ENCODE data around the gene MRPL50. TPM values are rescaled to one million over a fixed set of nuclear protein-coding genes. Genes with fewer than 3 reads are reported as not detected.

Gene MRPL50
- total and polyA plus RNA-seq, 2 experiments from 2014 or later: 25.5 to 59.0 TPM

GRCh38 chr9:101432740-101433139 lies 34.3 kb upstream of the MRPL50 start:
- Mint-ChIP-seq H3K9me3 (no peaks in the 10 kb centered on the region), H3K27me3 (ENCODE audit: insufficient read depth, low read depth, poor library complexity) (peaks cover 3% of the 10 kb centered on the region), H3K27ac (no peak overlapping the region), H3K4me1 (no peaks in the 10 kb centered on the region), H3K36me3 (ENCODE audit: low read depth) (no peaks in the 10 kb centered on the region), H3K4me3 (no peak overlapping the region)
- Histone ChIP-seq H3F3A (replicated peaks; ENCODE audit: low read depth) (no peaks in the 10 kb centered on the region), H3K4me2 (no peak overlapping the region), H3K27ac (ENCODE audit: low read depth) (no peak overlapping the region), H2AFZ (no peak overlapping the region), H3K79me2 (replicated peaks; ENCODE audit: insufficient read depth) (no peaks in the 10 kb centered on the region), H3K9me2 (ENCODE audit: insufficient read depth) (peaks cover 5% of the 10 kb centered on the region), H4K20me1 (replicated peaks; ENCODE audit: insufficient read depth) (no peaks in the 10 kb centered on the region), H3K4me1 (ENCODE audit: insufficient read depth) (no peaks in the 10 kb centered on the region), H3K36me3 (ENCODE audit: insufficient read depth) (no peaks in the 10 kb centered on the region), H3K27me3 (ENCODE audit: insufficient read depth) (no peaks in the 10 kb centered on the region), H3K4me3 (no peak overlapping the region)
- ATAC-seq (no peak), DNase-seq (ENCODE audit: low spot score) (no peak)
- no peak for TF ChIP-seq NANOG (IDR thresholded peaks at IDR 0.05; ENCODE audit: borderline replicate concordance)
- TF ChIP-seq STAT1 (IDR thresholded peaks at IDR 0.05; ENCODE audit: unreplicated experiment): no peak
- no peak for TF ChIP-seq CREB1 (CRISPR knock-in tag; IDR thresholded peaks at IDR 0.05; ENCODE audit: low read depth)
- TF ChIP-seq CTCF (conservative IDR thresholded peaks at IDR 0.05; ENCODE audit: low read depth in 2 of 2): no peak
- no peak for TF ChIP-seq ZNF331 (CRISPR knock-in tag; IDR thresholded peaks at IDR 0.05; ENCODE audit: low read depth)
- no peak for TF ChIP-seq EZH2 (IDR thresholded peaks at IDR 0.05; ENCODE audit: low read depth, unreplicated experiment)
- TF ChIP-seq REST (IDR thresholded peaks at IDR 0.05; ENCODE audit: unreplicated experiment): no peak
- no peak for TF ChIP-seq ZNF462 (CRISPR knock-in tag; IDR thresholded peaks at IDR 0.05)
- no peak for TF ChIP-seq POLR2AphosphoS5 (IDR thresholded peaks at IDR 0.05; ENCODE audit: low read depth)
- no peak for TF ChIP-seq EZH2phosphoT487 (IDR thresholded peaks at IDR 0.05; ENCODE audit: unreplicated experiment)
- no peak for TF ChIP-seq ETS1 (IDR thresholded peaks at IDR 0.05)

Data from GM23338 (cell line).